Activated CD4-positive, alpha-beta T cell treated with anti-CD3 and anti-CD28 coated beads for 36 hours (primary cell): ENCODE results near the gene CIROP. TPM values are rescaled to one million over a fixed set of nuclear protein-coding genes. Genes with fewer than 3 reads are reported as not detected.

Experiments used
- ATAC-seq: fragments of 200-7000 bp; cut with Tn5 transposase; one replicate; pipeline ENCODE4 v1.10.0; 2021; ENCODE audit warnings: mild to moderate bottlenecking, moderate library complexity
- CTCF ChIA-PET: fragments of 350-600 bp; sonication (Branson Sonifier 250); formaldehyde crosslinking; loops from one replicate; lab custom pipeline; 2021; ENCODE audit warnings: antibody characterized with exemption; lab: Charles Lee
- POLR2A ChIA-PET: fragments of 350-600 bp; sonication (Branson Sonifier 250); formaldehyde crosslinking; loops from one replicate; lab custom pipeline; 2021; ENCODE audit warnings: antibody characterized with exemption, inconsistent platforms; lab: Charles Lee
- DNase-seq: peaks from one replicate; pipeline ENCODE4 v3.0.0-alpha.2; 2020
- H3K27ac Mint-ChIP-seq: one replicate; pipeline ENCODE4 v1.8.0; 2021; ENCODE audit warnings: mixed read lengths
- H3K27me3 Mint-ChIP-seq: one replicate; pipeline ENCODE4 v1.8.0; 2021; ENCODE audit warnings: mixed read lengths
- H3K36me3 Mint-ChIP-seq: one replicate; pipeline ENCODE4 v1.8.0; 2021; ENCODE audit warnings: low read depth, mixed read lengths
- H3K4me1 Mint-ChIP-seq: one replicate; pipeline ENCODE4 v1.8.0; 2021; ENCODE audit warnings: mixed read lengths
- H3K4me3 Mint-ChIP-seq: one replicate; pipeline ENCODE4 v1.8.0; 2021; ENCODE audit warnings: mild to moderate bottlenecking, moderate library complexity, mixed read lengths
- H3K9me3 Mint-ChIP-seq: one replicate; pipeline ENCODE4 v1.8.0; 2021; ENCODE audit warnings: low read depth, mixed read lengths
- intact Hi-C, 2 experiments: fragments of 100-400 bp; cut with DNase I in 1 of 2; cut with micrococcal nuclease in 1 of 2; formaldehyde crosslinking; loops; one replicate each; pipeline versions ENCODE4 v1.14.2 to v1.15.1; 2022 to 2024; cut with DNase I, micrococcal nuclease
- total RNA-seq, 2 experiments: library from RNA; stranded (reverse); gene quantifications; one replicate each; pipeline ENCODE4 v1.2.3, GENCODE V29; 2021

Gene CIROP
- total RNA-seq, 2 experiments from 2014 or later, result not detected

DNA sequence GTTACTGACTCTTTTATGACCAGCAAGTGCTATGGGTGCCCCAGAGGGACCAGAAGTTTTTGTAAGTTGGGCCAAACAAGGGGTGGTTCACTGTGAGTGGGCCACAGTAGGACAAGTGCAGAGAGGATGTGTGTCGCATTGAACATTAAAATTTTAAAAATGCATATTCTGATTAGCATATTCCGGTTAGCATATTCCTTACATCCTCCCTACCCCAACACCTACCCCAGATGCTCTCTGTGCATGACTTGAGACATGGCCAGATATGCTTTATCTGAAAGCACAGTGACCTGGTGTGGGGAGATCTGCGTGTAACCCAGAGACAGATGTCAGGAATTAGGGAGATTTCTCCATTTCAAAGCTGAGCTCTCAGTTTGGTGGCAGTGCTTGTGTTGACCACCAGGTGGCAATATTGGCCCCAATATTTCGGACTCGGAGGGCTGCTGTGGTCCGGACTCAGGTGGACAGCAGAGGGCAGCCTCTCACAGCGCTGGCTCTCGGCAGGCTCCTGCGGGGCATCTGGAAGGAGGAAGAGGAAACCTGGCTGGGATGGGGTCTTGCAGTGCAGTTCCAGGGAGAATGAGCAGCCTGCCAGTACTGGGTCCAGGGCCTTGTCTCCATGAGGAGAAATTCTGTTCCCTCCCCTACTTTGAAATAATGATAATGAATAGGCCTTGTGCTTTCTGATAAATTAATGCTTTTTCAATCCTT lies 15.9 kb upstream of the CIROP start:
- H3K27ac Mint-ChIP-seq, result peak overlapping the region; percentile 68
- ChIA-PET POLR2A (interaction anchor here (0.6 to 3.0 kb wide), 7 partner anchors 26 to 175 kb away, joined by 3 to 20 read pairs (median 4); partner anchors contain the start of genes ACIN1 and C14orf119), CTCF (interaction anchor here (0.6 to 10.7 kb wide), 60 partner anchors 9 to 1745 kb away, joined by 3 to 276 read pairs (median 5); partner anchors contain the start of genes ACIN1, C14orf119, HOMEZ and LRP10)
- ATAC-seq (peak; percentile 93), DNase-seq (peak; percentile 91)
- intact Hi-C loops, result loop anchor here (1.0 to 2.0 kb wide), 8 partner anchors 25 to 260 kb away; partner anchors contain the start of genes ACIN1 (in 1 of the 2), C14orf119 (in 1 of the 2) and RNF212B (in 1 of the 2)
- H3K9me3 Mint-ChIP-seq, result no peaks in the 10 kb centered on the region
- no peak overlapping the region for H3K4me3 Mint-ChIP-seq
- no peaks in the 10 kb centered on the region for H3K27me3 Mint-ChIP-seq
- H3K36me3 Mint-ChIP-seq, result no peaks in the 10 kb centered on the region
- peaks cover 47% of the 10 kb centered on the region for H3K4me1 Mint-ChIP-seq

DNA sequence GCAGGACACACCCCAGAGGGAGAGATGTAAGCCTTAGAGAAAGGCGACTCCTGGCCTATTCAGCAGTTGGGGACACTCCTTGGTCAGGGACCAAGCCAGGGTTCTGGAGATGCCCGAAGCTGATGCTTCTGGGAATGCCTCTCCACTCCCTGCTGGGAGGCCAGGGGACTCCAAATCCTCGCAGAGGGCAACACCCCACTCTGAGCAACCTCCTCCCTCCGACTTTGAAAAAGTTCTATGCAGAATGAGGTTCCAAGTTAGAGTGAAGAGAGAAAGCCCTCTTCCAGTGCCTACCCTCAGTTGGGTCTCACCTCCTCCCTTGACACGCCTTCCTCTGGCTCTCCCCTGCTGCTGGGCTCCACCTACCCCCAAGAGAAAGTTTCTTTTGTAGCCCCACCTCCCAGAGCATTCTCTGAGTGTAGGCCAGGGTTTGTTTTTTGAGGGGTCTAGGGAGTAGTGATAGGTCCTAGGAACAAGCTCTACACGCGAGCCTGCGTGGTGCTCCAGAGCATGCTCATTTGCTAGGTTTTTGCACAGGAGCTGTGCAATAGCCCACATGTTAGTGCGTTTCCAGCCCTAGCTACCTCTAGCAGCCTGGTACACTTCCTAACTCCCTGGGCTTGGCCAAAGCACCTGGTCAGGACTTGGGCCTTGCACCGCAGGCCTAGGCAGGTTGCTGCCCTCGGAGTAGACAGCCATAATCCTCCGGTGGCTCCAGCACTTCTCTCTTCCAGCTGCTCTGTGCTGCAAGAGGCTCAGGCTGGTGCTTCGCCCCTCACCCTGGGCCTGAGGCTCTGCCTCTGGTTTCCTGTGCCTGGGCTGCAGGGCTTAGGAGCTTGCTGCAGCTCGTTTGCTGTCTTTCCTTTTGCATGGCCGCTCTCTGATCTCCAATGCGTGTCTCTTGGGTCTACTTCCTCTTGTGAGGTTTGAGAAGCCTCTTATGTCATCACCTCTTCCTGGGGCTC lies 14.9 kb upstream of the CIROP start:
- peak; percentile 34 for DNase-seq
- peaks cover 53% of the 10 kb centered on the region for H3K4me1 Mint-ChIP-seq
- no peaks in the 10 kb centered on the region for H3K27me3 Mint-ChIP-seq
- intact Hi-C loops, result loop anchor here (1.0 to 2.0 kb wide), 8 partner anchors 24 to 261 kb away; partner anchors contain the start of genes ACIN1 (in 1 of the 2), C14orf119 (in 1 of the 2) and RNF212B (in 1 of the 2)
- CTCF ChIA-PET, result interaction anchor here (0.6 to 10.7 kb wide), 28 partner anchors 8 to 260 kb away, joined by 3 to 276 read pairs (median 5); partner anchors contain the start of genes ACIN1, C14orf119, LRP10 and PABPN1
- H3K9me3 Mint-ChIP-seq, result no peaks in the 10 kb centered on the region
- POLR2A ChIA-PET, result interaction anchor here (2.0 to 3.0 kb wide), 2 partner anchors 25 to 48 kb away, joined by 5 to 20 read pairs; partner anchors contain the start of genes ACIN1 and C14orf119
- ATAC-seq, result peak; percentile 24
- H3K36me3 Mint-ChIP-seq, result no peaks in the 10 kb centered on the region
- H3K27ac Mint-ChIP-seq, result peak overlapping the region; percentile 68
- H3K4me3 Mint-ChIP-seq, result no peak overlapping the region

DNA sequence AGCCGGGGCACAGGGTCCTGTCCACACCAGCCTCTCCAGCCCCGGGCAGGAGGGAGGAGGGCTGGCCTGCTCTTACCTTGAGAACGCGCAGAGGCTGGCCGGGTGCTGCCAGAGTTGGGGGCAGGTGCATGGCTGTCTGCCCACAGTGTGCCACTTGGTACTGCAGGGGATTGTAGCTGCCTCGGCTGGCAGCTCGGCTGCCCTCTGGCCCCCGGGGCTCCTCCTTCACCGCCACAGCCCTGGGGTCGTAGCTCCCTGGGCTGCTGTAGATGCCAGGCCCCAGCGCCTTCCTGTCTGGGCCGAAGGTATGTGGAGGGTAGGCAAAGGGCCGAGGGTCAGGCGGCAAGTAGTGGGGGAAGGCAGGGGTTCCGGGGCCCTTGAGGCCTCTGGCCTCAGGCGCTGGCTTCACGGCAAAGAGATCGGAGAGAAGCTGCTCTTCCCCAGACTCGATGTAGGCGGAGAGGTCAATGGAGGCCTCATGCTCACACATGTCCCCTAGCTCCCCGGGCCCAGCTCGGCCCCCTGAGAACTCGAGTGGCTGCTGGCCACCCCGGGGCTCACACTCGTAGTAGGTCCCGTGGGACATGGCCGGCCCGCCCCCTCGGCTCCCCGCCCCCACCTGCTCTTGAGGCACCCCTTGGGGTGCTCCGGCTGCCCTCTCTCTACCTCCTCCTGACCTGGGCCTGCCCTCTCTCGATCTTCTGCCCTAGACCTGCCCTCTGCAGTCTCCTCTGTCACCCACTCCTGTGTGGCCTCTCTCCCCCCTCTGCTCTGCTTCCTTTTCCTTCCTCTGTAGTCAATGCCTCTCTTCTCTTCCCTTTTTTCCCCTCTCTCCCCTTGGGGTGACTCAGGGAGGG lies 13.9 kb upstream of the CIROP start, which contains the start of gene CEBPE:
TSS of gene CEBPE (minus strand) at position 750 of the 857 bp plus-strand sequence. CDS start at position 586, 164 bp downstream.
- POLR2A ChIA-PET, result interaction anchor here (3.0 kb wide), 1 partner anchor 24 kb away, joined by 20 read pairs; the partner anchor contains the start of genes ACIN1 and C14orf119
- ATAC-seq (no peak), DNase-seq (no peak)
- Mint-ChIP-seq H3K4me3 (no peak within 1 kb of the TSS), H3K4me1 (peaks cover 57% of the 10 kb centered on the region), H3K36me3 (no peaks in the 10 kb centered on the region), H3K9me3 (no peaks in the 10 kb centered on the region), H3K27ac (peak within 1 kb of the TSS; percentile 68), H3K27me3 (no peaks in the 10 kb centered on the region)
- intact Hi-C loops, result no loop called here
- CTCF ChIA-PET, result interaction anchor here (0.5 to 10.7 kb wide), 14 partner anchors 19 to 203 kb away, joined by 3 to 276 read pairs (median 12); partner anchors contain the start of genes ACIN1, C14orf119, PABPN1 and SLC7A8

DNA sequence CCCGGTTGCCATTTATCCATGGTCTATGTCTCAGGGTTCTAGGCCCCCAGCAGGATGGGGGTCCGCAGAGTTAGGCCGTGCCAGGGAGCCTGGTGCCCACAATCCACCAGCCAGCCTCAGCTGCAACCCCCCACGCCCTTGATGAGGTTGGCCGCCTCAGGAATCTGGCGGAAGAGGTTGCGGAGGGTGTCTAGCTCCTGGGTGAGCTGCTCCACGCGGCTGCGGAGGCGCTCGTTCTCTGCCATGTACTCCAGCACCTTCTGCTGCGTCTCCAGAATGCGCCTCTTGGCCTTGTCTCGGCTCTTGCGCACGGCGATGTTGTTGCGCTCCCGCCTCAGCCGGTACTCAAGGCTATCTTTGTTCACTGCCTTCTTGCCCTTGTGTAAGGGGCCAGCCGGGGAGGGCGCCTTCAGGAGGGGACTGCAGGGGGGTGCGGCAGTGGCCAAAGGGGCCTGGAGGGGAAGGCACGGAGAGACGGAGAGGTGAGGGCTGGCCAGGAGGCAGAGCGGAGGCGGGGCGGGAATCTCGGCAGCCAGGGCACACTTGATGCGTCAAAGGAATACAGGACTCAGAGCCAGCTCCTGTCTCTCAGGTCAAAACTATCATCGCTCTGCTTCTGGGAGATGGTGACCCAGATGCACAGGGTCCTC lies 12.7 kb upstream of the CIROP start:
- Mint-ChIP-seq H3K27ac (no peak overlapping the region), H3K27me3 (no peaks in the 10 kb centered on the region), H3K4me3 (no peak overlapping the region), H3K9me3 (no peaks in the 10 kb centered on the region), H3K36me3 (no peaks in the 10 kb centered on the region), H3K4me1 (peaks cover 57% of the 10 kb centered on the region)
- DNase-seq, result no peak
- no peak for ATAC-seq
- CTCF ChIA-PET, result interaction anchor here (0.6 to 10.7 kb wide), 3 partner anchors 40 to 66 kb away, joined by 3 to 276 read pairs (median 5); partner anchors contain the start of gene SLC7A8
- POLR2A ChIA-PET, result no interaction called here
- intact Hi-C loops, result no loop called here

DNA sequence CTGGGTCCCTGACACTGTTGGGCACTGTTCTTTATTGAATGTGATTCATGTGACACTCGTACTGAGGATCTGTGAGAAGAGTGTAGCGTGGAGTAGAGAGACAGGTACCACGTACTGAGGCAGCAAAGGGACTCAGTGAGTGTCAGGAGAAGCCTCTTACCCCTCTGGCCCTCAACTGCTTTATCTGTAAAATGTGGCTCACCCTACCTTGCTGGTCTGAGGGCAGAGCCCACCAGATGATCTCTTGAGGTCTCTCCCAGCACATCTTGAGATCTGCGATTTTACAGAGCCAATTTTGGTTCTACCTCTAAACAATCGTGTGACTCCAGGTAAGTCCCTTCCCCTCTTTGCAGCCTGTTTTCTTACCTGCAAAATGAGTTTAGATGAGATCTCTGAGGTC lies 11.1 kb upstream of the CIROP start:
- H3K27me3 Mint-ChIP-seq, result no peaks in the 10 kb centered on the region
- ATAC-seq, result no peak
- no peak for DNase-seq
- no peak overlapping the region for H3K27ac Mint-ChIP-seq
- H3K36me3 Mint-ChIP-seq, result no peaks in the 10 kb centered on the region
- intact Hi-C loops, result no loop called here
- no peak overlapping the region for H3K4me3 Mint-ChIP-seq
- ChIA-PET CTCF (interaction anchor here (0.5 to 1.1 kb wide), 2 partner anchors 54 to 64 kb away, joined by 3 to 4 read pairs; no protein-coding TSS in a partner anchor), POLR2A (no interaction called here)
- H3K9me3 Mint-ChIP-seq, result no peaks in the 10 kb centered on the region
- peaks cover 49% of the 10 kb centered on the region for H3K4me1 Mint-ChIP-seq

DNA sequence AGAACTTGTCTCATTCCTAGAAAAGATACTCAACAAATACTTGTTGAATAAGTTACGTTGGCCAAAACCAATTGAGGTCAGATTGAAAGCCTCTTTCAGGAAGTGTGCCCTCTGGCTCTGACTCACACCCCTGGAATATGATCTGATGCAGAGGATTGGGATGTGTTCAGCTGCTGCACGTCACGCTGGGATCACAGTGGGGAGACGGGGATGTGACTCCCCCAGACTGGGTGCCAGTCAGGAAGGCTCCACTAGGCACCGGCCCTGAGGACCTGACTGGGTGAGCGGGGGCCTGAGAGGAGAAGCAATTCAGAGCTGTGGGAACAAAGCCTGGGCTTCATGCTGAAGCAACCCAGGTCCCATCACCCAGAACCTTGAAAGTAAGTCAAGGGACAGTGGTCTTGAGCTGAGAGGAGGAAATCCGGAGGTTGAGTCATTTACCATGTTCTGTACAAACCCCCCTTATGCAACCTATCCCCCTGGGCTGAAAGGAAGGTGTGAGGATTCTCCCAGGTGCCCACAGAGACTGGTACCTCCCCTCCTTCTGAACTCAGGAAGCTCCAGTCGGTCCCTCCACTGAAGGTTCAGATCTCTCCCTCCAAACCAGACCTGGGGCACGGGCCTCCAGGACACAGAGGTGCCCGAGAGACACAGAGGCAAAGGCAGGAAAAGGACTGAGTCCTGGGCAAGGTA lies 10.4 kb upstream of the CIROP start:
- POLR2A ChIA-PET, result no interaction called here
- DNase-seq, result no peak
- no peak overlapping the region for H3K27ac Mint-ChIP-seq
- no peak overlapping the region for H3K4me3 Mint-ChIP-seq
- H3K4me1 Mint-ChIP-seq, result peaks cover 42% of the 10 kb centered on the region
- no peak for ATAC-seq
- CTCF ChIA-PET, result interaction anchor here (0.6 to 1.5 kb wide), 4 partner anchors 49 to 72 kb away, joined by 3 to 5 read pairs (median 4); no protein-coding TSS in a partner anchor
- no peaks in the 10 kb centered on the region for H3K36me3 Mint-ChIP-seq
- intact Hi-C loops, result no loop called here
- H3K27me3 Mint-ChIP-seq, result no peaks in the 10 kb centered on the region
- no peaks in the 10 kb centered on the region for H3K9me3 Mint-ChIP-seq

DNA sequence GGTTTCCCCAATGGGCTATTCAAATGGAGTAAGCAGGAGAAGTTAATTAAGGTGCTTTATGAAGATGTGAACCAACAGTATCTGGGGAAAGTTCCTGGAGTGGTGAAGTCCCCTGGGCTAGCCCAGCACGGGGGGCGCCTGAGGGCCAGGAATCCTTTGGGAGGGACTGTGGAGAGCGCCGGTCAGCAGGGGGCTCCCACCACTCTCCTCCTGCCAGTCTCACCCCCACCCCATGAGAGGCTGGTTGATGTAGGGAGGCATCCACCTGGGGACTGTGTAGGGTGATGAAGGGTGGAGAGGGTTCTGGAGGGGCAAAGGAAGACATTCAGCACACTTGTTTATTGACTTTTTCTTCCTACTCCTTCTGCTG lies 9.9 kb upstream of the CIROP start:
- CTCF ChIA-PET, result interaction anchor here (0.6 to 1.5 kb wide), 6 partner anchors 9 to 72 kb away, joined by 3 to 5 read pairs (median 3); no protein-coding TSS in a partner anchor
- DNase-seq (no peak), ATAC-seq (no peak)
- no peak overlapping the region for H3K27ac Mint-ChIP-seq
- H3K36me3 Mint-ChIP-seq, result no peaks in the 10 kb centered on the region
- POLR2A ChIA-PET, result no interaction called here
- no peak overlapping the region for H3K4me3 Mint-ChIP-seq
- intact Hi-C loops, result no loop called here
- H3K4me1 Mint-ChIP-seq, result peaks cover 36% of the 10 kb centered on the region
- H3K9me3 Mint-ChIP-seq, result no peaks in the 10 kb centered on the region
- no peaks in the 10 kb centered on the region for H3K27me3 Mint-ChIP-seq

DNA sequence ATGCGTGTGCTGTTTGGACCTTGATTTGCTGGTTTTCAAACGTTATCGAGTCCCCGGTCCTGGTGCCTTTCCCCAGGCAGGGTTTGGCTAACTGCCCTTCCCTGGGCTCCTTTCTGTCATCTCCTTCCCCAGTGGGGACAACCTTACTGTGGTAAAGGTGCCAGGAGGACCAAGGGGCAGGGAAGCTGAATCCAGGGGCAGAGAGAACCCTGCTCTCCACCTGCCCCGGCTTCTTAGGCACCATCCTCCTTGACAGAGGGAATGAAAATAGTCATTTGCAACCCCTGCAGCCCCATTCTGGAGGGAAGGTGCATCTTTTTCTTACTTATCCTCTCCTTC lies 9.3 kb upstream of the CIROP start:
- intact Hi-C loops, result no loop called here
- CTCF ChIA-PET, result interaction anchor here (0.6 to 1.5 kb wide), 5 partner anchors 9 to 73 kb away, joined by 3 to 5 read pairs (median 3); no protein-coding TSS in a partner anchor

DNA sequence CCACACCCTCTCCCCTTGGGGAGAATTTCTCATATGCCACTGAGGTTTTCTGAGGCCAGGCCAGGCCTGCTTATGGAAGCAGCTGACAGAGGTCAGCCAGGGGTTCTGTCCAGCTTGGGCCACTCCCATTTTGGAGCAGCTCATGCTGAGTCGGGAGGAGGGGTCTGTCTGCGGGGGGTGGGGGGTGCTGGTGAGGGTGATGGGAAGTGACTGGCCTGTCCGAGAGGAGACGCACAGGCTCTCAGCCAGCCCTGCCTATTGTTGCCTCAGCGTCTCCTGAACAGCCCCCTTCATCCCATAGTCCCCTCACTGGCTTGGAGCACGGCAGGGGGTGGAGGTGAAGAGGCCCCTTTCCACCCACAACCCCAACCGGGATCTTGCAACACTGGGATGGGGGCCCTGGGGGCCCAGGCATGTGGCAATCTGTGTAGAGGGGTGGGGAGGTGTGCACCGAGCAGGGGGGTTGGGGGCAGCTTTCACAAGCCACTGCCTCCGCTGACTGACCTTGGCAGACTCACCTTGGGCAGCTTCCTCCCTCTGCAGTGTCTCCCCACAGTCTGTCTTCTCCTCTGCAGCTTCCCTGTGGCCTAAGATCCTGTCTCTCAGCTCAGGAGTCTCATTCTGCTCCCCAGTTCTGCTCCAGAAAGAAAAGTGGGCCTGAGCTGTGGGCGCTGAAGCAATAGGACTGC lies 8.8 kb upstream of the CIROP start:
- Mint-ChIP-seq H3K9me3 (no peaks in the 10 kb centered on the region), H3K4me3 (no peak overlapping the region), H3K27me3 (no peaks in the 10 kb centered on the region), H3K4me1 (peaks cover 27% of the 10 kb centered on the region), H3K27ac (no peak overlapping the region), H3K36me3 (no peaks in the 10 kb centered on the region)
- DNase-seq (no peak), ATAC-seq (no peak)
- intact Hi-C loops, result no loop called here
- CTCF ChIA-PET, result interaction anchor here (0.6 to 1.8 kb wide), 7 partner anchors 12 to 127 kb away, joined by 3 to 12 read pairs (median 4); no protein-coding TSS in a partner anchor
- POLR2A ChIA-PET, result no interaction called here

More for the DNA sequence above, 9.3 kb upstream of the CIROP start:
- Mint-ChIP-seq H3K27ac (no peak overlapping the region), H3K27me3 (no peaks in the 10 kb centered on the region), H3K36me3 (no peaks in the 10 kb centered on the region), H3K4me1 (peaks cover 31% of the 10 kb centered on the region), H3K9me3 (no peaks in the 10 kb centered on the region), H3K4me3 (no peak overlapping the region)
- DNase-seq (no peak), ATAC-seq (no peak)
- POLR2A ChIA-PET, result no interaction called here
